NCI-H510A treated with DMSO at 0.1 percent for 48 hours (cell line): ENCODE results near the gene LAX1.

Source experiments
- DNase-seq: peaks from one replicate; lab custom pipeline; 2025; lab: John Stamatoyannopoulos, UW

The LAX1 gene

DNA sequence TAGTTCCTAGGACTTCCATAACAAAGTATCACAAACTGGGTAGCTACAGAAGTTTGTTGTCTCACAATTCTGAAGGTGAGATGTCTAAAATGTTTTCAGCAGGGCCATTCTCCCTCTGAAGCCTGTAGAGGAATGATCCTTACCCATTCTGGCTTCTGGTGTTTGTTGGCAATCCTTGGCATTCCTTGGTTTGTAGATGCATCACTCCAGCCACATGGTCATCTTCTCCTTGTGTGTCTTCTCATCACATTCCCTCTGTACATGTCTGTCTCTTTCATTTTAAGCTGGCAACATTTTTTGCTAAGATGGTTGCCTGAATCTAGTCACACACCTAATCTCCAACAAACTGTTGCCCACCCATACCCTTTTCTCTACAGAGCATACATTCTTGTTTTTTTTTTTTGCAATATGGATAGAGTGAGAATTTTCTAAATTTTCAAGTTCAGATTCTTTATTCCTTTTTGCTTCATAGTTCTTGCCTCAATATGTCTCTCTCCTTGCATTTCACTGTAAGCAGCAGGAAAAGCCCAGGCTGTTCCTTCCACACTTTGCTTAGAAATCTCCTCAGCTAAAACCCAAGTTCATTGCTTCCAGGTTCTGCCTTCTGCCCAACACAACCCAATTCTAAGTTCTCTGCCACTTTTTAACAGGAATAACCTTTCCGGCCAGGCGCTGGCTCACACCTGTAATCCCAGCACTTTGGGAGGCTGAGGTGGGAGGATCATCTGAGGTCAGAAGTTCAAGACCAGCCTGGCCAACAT, 48.8 kb downstream of the LAX1 start:
- no peak for DNase-seq

DNA sequence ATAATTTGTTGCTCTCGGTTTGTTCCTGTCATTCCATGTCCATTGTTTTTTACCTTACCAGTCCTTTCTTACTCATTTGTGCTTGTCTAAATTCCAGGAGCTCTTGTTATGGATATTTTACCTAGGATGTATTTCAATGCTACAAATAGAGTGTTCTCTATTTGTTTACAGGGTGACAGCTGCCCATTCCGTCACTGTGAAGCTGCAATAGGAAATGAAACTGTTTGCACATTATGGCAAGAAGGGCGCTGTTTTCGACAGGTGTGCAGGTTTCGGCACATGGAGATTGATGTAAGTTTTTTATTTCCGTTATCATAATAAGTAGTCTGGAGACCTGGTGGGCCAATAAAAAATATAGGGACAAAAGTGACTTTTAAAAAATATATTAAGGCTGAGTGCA, 53.4 kb downstream of the LAX1 start:
- DNase-seq: no peak

GRCh38 chr1:203823306-203823705, 58.3 kb downstream of the LAX1 start:
- DNase-seq: no peak
